Stomach (tissue), 4 donors: ENCODE data around the gene GOLGA6A.

ENCODE experiments used
- CTCF ChIP-seq, 7 experiments: fragments of 450-650 bp in 4 of 7; fragments of 200-600 bp in 3 of 7; sonication (generic) in 3 of 7; IDR thresholded peaks; one replicate each; pipeline ENCODE4 v1.5.1; 2016 to 2019; ENCODE audit warnings: antibody characterized with exemption in 7 of 7, control low read depth in 2 of 7, mild to moderate bottlenecking in 1 of 7
- EP300 ChIP-seq: sonication (generic); formaldehyde crosslinking; IDR thresholded peaks from one replicate; pipeline ENCODE4 v1.6.1; 2017; ENCODE audit warnings: antibody characterized with exemption
- POLR2A ChIP-seq, 4 donors: fragments of 450-650 bp; IDR thresholded peaks; one replicate each; pipeline ENCODE4 v1.6.1; 2016; ENCODE audit warnings: antibody characterized with exemption in 4 of 4, control low read depth in 2 of 4, mild to moderate bottlenecking in 1 of 4, moderate library complexity in 1 of 4
- POLR2AphosphoS5 ChIP-seq, 3 donors: sonication (generic); formaldehyde crosslinking; IDR thresholded peaks; one replicate each; pipeline ENCODE4 v1.6.1; 2016; ENCODE audit warnings: antibody characterized with exemption in 3 of 3

DNA sequence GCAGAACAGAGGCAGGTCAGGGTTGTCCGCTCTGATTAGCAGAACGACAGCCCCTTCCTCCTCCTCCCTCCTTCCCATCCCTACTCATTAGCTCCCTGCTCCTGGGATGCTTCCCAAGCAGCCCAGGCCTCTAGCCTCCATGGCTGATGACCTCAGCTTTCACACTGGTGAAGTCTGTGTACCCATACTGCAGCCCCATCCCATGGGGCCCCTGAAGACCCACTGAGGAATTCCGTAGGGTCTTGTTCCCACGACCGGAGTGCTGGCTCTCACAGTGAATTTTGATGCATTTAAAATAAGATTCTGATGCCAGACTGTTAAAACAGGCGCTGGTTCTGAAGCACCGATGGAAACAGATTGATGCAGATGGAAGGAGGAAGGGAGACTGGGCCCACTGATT lies 36.1 kb downstream of the GOLGA6A start:
- TF ChIP-seq CTCF (IDR thresholded peaks at IDR 0.05) (no peak), POLR2A (IDR thresholded peaks at IDR 0.05) (no peak), EP300 (no peak), POLR2AphosphoS5 (IDR thresholded peaks at IDR 0.05) (no peak)
